Testis (tissue), 2 donors: ENCODE data around the gene CEP152.

Source experiments
- POLR2A ChIP-seq: fragments of 450-650 bp; IDR thresholded peaks from one replicate; pipeline ENCODE4 v1.6.1; 2017; ENCODE audit warnings: antibody characterized with exemption, mild to moderate bottlenecking, moderate library complexity
- TF ChIP-seq, protein P1 (sequence below), 3 experiments: fragments of 450-650 bp in 2 of 3; fragments of 200-600 bp in 1 of 3; sonication (generic) in 1 of 3; IDR thresholded peaks; one replicate each; pipeline ENCODE4 v1.5.1; 2016 to 2019; ENCODE audit warnings: antibody characterized with exemption in 3 of 3, mild to moderate bottlenecking in 2 of 3, moderate library complexity in 1 of 3

DNA sequence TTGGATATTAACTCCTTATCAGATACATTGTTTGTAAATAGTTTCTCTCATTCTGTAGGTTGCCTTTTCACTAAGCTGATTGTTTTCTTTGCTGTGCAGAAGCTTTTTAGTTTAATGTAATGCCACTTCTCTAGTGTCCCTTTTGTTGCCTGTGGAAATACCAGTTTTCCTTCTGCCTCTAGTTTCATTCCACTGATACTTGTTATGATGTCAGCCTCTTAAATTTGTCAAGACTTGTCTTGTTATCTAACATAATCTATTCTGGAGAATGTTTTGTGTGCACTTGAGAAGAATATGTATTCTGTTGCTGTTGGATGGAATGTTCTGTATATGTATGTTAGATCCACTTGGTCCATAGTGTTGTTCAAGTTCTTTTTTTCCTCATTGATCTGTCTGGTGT, 18.0 kb upstream of the CEP152 start:
- TF ChIP-seq, protein P1, sequence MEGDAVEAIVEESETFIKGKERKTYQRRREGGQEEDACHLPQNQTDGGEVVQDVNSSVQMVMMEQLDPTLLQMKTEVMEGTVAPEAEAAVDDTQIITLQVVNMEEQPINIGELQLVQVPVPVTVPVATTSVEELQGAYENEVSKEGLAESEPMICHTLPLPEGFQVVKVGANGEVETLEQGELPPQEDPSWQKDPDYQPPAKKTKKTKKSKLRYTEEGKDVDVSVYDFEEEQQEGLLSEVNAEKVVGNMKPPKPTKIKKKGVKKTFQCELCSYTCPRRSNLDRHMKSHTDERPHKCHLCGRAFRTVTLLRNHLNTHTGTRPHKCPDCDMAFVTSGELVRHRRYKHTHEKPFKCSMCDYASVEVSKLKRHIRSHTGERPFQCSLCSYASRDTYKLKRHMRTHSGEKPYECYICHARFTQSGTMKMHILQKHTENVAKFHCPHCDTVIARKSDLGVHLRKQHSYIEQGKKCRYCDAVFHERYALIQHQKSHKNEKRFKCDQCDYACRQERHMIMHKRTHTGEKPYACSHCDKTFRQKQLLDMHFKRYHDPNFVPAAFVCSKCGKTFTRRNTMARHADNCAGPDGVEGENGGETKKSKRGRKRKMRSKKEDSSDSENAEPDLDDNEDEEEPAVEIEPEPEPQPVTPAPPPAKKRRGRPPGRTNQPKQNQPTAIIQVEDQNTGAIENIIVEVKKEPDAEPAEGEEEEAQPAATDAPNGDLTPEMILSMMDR (IDR thresholded peaks at IDR 0.05): no peak
- no peak for TF ChIP-seq POLR2A
